GM18517 (cell line): ENCODE results near the gene ATAD3B.
"Not testable (repeated sequence)": the region's sequence is repeated elsewhere in the genome, so short reads cannot be mapped to it uniquely, and the experiment has no call there.

Experiments used
- ATAC-seq: cut with Tn5 transposase; IDR thresholded peaks from one replicate; pipeline ENCODE4 v1.9.1; 2021; ENCODE audit warnings: mild to moderate bottlenecking, moderate library complexity; ENCODE audit not compliant: unreplicated experiment

ATAD3B gene

GRCh38 chr1:1529936-1530335 lies 58.4 kb downstream of the ATAD3B start:
- no peak for ATAC-seq

DNA sequence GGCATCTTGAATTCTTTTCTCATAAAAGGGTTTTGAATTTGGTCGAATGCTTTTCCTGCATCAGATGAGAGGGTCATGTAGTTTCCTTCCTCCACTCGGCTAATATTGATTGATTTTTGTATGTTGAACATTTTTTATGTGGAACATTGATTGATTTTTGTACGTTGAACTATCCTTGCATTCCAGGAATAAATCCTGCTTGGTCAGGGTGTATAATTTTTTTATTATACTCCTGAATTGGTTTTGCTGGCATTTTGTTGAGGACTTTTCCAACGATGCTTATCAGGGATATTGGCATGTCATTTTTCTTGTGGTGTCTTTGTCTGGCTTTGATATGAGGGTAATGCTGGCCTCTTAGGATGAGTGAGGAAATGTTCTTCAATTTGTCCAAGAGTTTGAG lies 60.4 kb downstream of the ATAD3B start:
- ATAC-seq: no peak

DNA sequence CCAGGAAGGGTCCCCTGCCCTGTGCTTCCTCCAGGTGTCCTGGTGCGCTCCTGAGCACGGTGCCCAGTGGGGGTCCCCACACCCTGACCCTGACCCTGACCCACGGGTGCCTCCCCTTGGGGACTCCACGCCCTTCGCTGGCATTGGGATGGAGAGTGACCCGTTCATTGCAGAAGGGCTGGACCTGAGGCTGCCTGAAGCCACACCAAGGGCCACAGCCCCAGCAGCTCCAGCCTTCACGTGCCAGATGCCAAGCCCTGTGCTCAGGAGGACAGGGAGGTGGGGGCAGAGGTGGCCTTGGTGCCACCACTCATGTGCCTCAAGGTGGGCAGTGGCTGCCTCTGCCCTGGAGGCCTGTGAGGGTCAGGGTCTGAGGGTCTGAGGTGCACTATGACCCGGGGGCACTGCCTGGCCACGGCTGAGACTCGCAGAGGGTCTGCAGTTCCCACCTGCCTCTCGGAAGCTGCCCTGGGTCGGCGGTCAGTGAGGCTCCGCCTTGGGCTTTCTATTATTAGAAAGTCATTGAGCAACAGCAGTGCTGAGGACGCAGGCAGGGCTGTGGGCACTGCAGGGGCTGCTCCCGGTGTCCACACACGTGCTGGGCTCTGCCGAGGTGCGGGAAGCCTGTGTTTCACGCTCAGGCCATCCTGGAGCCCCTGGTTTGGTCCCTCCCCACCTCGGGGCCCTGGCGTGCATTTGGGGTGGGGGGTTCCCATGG lies 61.8 kb downstream of the ATAD3B start:
- ATAC-seq: not testable (repeated sequence)

GRCh38 chr1:1533894-1534291 lies 62.3 kb downstream of the ATAD3B start:
- ATAC-seq: not testable (repeated sequence)

DNA sequence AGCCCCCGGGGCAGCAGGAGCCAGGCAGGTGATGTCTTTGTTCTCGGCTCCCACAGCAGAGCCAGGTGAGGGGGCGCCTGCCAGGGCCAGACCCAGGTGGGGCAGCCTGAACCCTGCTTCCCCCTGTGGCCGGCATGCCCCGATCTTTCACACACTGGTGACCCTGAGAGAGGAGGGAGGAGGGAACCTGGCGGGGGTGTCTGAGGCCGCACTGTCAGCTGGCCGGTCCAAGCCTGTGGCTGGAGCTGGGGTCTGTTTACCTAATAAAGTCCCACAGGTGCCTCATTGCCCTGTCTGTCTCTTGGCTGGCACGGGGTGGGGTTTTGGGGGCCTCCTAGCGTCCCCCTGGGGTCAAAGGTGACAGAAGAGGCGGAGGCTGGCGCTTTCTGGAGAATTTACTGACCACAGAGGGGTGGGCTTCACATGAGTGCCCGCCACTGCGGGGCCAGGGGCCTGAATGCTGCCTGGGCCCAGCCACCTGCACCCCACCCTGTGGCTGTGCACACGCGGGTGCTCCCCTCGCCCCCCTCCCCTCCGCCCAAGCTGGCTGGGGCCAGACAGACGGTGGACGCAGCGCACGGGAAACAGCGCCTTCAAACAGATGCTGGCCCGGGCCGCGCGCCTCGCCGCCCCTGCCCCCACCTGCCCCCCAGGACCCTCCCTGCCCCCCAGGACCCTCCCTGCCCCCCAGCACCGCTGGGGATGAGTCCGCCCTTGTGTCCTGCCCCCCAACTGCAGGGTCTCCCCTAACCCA lies 63.0 kb downstream of the ATAD3B start:
- no peak for ATAC-seq

GRCh38 chr1:1535201-1536018 lies 63.8 kb downstream of the ATAD3B start:
- ATAC-seq: no peak

DNA sequence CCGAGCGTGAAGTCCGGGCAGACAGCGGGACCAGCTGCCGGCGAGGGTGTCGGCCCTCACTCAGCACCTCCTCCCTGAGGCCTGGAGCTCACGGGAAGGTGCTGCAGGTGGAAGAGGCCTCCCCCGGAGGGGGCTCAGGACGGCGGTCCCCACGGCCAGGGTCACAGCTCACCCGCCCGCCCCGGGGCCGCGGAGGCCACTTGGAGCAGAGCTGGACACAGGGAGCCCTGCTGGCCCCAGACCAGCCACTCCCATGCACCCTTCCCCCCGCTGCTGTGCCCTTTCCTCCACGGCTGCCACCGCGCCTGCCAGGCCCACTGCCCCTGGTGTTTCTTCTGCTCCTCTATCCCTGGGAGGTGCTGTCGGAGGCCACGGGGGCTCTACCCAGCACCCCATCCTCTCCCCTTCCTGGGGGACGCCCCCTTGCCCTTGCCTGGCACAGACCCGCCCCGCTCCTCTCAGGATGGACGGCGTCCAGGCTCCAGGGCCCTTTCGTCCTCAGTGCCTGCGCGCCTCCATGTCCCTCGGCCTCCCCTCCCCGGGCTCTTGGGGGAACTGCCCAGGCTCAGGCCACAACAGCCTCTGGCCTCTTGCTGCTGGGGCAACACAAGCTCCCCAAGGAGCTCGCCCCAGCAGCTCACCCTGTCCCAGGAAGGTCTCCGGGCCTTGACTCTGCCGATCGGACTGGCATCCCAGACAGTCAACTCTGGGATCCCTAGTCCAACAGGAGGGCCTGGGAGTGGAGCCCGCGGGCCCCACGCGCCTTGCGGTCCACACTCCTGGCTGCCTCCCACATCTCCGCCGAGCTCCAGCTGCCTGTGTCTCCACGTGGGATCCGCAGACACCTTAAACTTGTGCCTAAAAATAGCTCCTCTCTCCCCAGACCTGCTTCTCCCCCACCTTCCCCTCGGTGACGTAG lies 64.7 kb downstream of the ATAD3B start:
- ATAC-seq: no peak

GRCh38 chr1:1536938-1537546 lies 65.5 kb downstream of the ATAD3B start:
- ATAC-seq: no peak

- no peak for ATAC-seq
Measured at GRCh38 chr1:1537626-1538250, 66.2 kb downstream of the ATAD3B start.

DNA sequence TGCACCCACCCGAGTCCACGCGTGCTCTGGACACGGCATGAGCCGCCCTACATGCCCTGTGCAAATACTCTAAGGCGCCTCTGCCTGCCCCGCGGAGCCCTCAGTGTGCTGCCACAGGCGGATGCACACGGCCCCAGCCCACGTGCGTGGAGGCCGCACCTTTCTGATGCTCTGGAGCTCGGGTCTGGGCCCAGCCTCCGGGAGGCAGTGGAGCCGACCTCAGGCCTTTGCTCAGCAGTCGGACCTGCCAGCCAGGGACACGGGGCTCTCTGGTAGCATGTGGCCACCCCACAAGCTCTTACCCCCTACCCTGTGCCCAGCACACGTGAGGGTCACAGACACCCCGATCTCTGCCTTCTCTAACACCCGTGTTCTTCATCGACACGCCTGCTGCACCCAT lies 66.8 kb downstream of the ATAD3B start:
- no peak for ATAC-seq

DNA sequence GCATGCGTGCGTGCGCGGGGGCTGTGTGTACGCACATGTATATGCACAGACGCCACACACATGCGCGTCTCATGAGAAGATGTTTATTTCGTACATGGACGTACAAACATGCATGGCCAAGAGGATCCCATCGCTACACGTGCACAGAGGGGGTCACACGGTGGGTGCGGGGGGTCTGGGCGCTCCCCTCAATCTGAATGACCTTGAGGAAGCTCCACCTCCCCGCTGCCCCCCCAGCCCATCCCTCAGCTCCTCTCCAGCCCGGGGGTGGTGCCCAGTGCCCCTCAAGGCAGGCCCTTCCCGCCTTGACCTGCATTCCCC lies 67.4 kb downstream of the ATAD3B start:
- ATAC-seq: no peak

GRCh38 chr1:1539310-1540089 lies 67.9 kb downstream of the ATAD3B start:
- no peak for ATAC-seq

DNA sequence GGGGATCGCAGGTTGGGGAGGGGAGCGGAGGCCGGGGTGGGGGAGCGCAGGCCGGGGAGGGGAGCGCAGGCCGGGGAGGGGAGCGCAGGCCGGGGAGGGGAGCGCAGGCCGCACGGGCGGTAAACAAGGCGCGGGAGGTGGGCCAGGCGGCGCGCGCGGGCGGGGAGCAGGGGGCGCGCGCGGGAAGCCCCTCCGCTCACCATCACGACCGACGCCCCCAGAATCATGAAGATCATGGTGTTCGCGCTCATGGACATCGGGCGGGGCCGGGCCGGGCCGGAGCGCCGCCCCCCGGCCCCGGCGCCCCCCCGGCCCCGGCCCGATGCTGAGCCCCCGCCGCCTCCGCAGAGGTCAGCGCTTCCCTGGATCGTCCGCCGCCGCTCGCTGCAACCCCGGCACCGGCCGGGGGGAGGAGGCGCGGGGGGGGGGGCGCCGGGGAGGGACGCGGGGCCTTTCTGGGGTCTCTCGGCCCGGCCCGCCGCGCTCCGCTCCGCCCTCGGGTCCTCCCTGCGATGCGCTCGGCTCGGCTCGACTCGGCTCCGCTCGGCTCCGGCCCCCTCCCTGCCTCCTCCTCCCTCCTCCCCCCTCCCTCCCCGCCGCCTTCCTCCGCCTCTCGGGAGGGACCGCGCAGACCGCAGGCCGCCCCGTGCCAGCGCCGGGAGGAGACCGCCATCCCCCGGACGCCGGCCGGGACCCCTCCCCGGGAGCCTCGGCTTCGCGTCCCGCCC lies 68.7 kb downstream of the ATAD3B start, which contains the start of gene TMEM240:
TSS of gene TMEM240 (minus strand) at position 535 of the 728 bp plus-strand sequence. CDS start at position 257, 278 bp downstream.
- no peak for ATAC-seq

DNA sequence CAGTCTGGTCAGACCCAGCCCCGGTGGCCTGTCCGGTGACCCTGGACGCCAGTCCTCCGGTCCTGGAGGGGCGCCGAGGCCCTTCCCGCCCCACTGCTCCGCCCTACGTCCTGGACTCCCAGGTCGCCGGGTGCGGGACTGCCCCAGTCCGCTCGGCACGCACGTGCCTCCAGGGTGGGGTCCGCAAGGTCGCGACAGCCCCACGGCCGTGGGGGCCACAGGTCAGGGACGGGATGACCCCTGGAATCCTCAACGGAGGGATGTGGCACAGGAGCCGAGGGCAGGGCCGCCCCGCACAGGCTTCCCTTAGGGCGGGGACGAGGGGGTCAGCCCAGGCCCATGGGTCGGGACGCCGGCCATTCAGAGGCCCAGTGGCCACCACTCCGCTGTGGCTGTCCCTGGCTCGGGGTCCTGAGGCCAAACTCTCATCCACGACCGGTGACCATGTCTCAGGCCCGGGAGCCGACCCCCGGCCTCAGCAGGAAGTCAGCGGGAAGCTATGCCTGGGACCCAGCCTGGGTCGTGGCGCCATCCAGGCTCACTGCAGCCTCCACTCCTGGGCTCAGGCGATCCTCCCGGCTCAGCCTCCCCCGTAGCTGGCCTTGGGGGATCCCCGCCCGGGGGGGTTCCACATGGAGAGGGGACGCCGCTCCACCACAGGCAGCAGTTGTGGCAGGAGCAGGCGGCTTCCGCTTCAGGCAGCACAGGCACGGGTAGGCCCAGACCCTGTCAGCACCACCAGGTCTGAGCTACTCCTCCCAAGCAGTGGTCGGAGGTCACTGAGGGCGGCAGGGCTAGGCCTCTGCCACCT lies 69.5 kb downstream of the ATAD3B start:
- ATAC-seq: no peak

- ATAC-seq: no peak
Measured at GRCh38 chr1:1541956-1542765, 70.6 kb downstream of the ATAD3B start.
